ENCODE measurements around the gene CA11. TPM values are rescaled to one million over a fixed set of nuclear protein-coding genes. Genes with fewer than 3 reads are reported as not detected.
A peak's percentile ranks its signal among the peaks of the same experiment; 100 is the strongest.

The CA11 gene
- total and polyA plus RNA-seq, 2 donors (not counting 1 experiment from before 2014, with no cell fraction given) = 1.7 to 4.1 TPM

DNA sequence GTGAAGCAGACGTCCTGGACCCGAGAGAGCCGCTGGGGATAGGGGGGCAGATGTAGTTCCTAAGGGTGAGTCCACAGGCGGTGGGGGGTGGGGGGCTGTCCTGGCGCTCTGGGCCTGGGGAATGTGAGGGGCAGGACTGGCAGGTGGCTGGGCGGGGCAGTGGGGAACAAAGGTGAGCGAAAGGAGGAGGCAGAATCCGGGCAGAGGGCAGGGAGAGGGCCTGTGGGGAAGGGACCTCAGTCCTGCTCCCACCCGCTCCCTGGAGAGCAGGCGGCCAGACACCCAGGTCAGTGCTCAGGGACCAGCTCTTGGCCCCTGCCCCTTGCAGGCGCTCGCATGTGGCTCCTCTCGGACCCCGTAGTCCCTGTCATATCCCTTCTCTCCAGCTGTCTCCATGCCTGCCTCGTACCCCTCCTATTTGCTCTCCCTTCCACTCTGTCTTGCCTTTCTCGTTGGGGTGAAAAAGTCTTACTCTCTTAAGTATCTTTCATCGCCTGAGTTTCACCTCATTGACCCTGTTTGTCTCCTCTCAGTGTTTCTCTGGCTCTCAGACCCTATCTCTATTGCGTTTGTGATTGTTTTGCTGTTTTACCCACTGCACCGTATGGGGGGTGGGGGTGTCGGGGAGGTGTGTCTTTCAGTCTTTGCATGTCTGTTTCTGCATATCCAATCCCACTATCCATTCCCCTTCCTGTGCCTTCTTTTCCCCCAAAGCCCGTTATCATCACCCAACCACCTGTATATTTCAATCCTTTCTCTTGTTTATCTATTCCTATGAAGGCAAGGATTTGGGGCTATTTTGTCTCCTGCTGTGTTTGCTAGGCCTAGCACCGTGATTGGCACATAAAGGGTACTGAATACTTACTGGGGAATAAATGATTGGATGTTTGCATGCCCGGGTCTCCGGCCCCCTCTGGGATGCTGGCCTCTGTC lies 20.9 kb downstream of the CA11 start:
- H2AFZ ChIP-seq (ENCODE audit: low read length) = no peak overlapping the region
- no peaks in the 10 kb centered on the region for H3K27me3 ChIP-seq (ENCODE audit: control insufficient read depth, insufficient read depth, low read length)
- H3K4me2 ChIP-seq (ENCODE audit: extremely low read depth, insufficient read depth, low read length) = peak overlapping the region; percentile 87
- no peaks in the 10 kb centered on the region for H3K9me3 ChIP-seq (ENCODE audit: control insufficient read depth, insufficient read depth, low read depth, low read length)
- H3K27ac ChIP-seq (ENCODE audit: insufficient read depth, low read length) = peak overlapping the region; percentile 56
- peak overlapping the region; percentile 46 to 65 (median 54) for H3K4me3 ChIP-seq (replicated peaks in 1 of 4; ENCODE audit: control extremely low read depth in 1 of 4, insufficient read depth in 1 of 4, low read depth in 3 of 4, low read length in 4 of 4)
- peaks cover 9% of the 10 kb centered on the region for H3K4me1 ChIP-seq (ENCODE audit: control insufficient read depth, extremely low read depth, insufficient read depth, low read length)
- no peak for DNase-seq (ENCODE audit: low read depth in 2 of 2)
- peaks cover 2% of the 10 kb centered on the region for H3K79me2 ChIP-seq (ENCODE audit: control insufficient read depth, insufficient read depth, low read length)
- no peak for TF ChIP-seq CTCF (conservative IDR thresholded peaks at IDR 0.05 in 1 of 2, IDR thresholded peaks at IDR 0.05 in 1 of 2; ENCODE audit: low read depth in 1 of 2, low read length in 2 of 2)
- no peak for TF ChIP-seq EZH2 (IDR thresholded peaks at IDR 0.05; ENCODE audit: low read length, missing control alignments)
- H4K20me1 ChIP-seq (ENCODE audit: control insufficient read depth, extremely low read depth, insufficient read depth, low read length) = no peaks in the 10 kb centered on the region
- peak overlapping the region; percentile 59 for H3K9ac ChIP-seq (ENCODE audit: insufficient read depth, low read length)
- peaks cover 4% of the 10 kb centered on the region for H3K36me3 ChIP-seq (ENCODE audit: control insufficient read depth, insufficient read depth, low read length)

DNA sequence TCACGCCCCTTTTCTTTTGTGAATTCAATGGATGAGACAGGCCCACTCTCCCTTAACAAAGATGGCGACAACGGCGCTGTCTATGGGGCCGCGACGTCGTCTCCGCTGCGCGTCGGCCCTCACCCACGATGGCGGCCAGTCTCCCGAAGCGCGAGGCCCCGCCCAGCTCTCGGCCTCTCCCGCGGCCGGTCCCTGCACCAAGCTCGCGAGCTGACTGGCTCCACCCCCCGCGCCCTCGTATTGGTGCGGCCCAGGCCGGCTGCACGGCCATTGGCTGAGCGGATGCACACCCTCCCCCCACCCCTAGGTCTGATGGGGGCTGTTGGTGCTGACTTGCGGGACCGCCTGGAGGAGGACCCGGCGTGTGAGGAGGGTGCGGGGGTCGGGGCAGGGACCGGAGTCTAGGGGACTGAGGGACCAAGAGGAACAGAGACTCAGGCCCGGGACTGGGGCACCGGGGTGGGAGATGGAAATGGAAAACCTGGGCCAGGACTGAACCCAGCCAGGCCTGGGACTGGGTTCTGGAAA lies 21.9 kb downstream of the CA11 start:
- peak; percentile 97 for DNase-seq (ENCODE audit: low read depth in 2 of 2)

More for the DNA sequence above, 21.9 kb downstream of the CA11 start:
- peaks cover 7% of the 10 kb centered on the region for H3K4me1 ChIP-seq (ENCODE audit: control insufficient read depth, extremely low read depth, insufficient read depth, low read length)
- peaks cover 2% of the 10 kb centered on the region for H3K36me3 ChIP-seq (ENCODE audit: control insufficient read depth, insufficient read depth, low read length)
- peak overlapping the region; percentile 48 to 77 (median 55) for H3K4me3 ChIP-seq (replicated peaks in 1 of 4; ENCODE audit: control extremely low read depth in 1 of 4, insufficient read depth in 1 of 4, low read depth in 3 of 4, low read length in 4 of 4)
- TF ChIP-seq CTCF (conservative IDR thresholded peaks at IDR 0.05 in 1 of 2, IDR thresholded peaks at IDR 0.05 in 1 of 2; ENCODE audit: low read depth in 1 of 2, low read length in 2 of 2) = no peak
- TF ChIP-seq EZH2 (IDR thresholded peaks at IDR 0.05; ENCODE audit: low read length, missing control alignments) = no peak
- no peaks in the 10 kb centered on the region for H3K9me3 ChIP-seq (ENCODE audit: control insufficient read depth, insufficient read depth, low read depth, low read length)
- H3K27ac ChIP-seq (ENCODE audit: insufficient read depth, low read length) = peak overlapping the region; percentile 67
- H4K20me1 ChIP-seq (ENCODE audit: control insufficient read depth, extremely low read depth, insufficient read depth, low read length) = no peaks in the 10 kb centered on the region
- peak overlapping the region; percentile 59 for H3K9ac ChIP-seq (ENCODE audit: insufficient read depth, low read length)
- peaks cover 2% of the 10 kb centered on the region for H3K79me2 ChIP-seq (ENCODE audit: control insufficient read depth, insufficient read depth, low read length)
- H3K4me2 ChIP-seq (ENCODE audit: extremely low read depth, insufficient read depth, low read length) = peak overlapping the region; percentile 97
- H2AFZ ChIP-seq (ENCODE audit: low read length) = peak overlapping the region; percentile 85
- no peaks in the 10 kb centered on the region for H3K27me3 ChIP-seq (ENCODE audit: control insufficient read depth, insufficient read depth, low read length)
